NT2/D1 (cell line): Measurements from ENCODE around the gene ZBED6.

Experiments used
- SUZ12 ChIP-seq: IDR thresholded peaks from 2 replicates; pipeline ENCODE4 v1.6.1; 2011; ENCODE audit not compliant: insufficient read length, insufficient read depth; ENCODE audit errors: extremely low read depth
- YY1 ChIP-seq: IDR thresholded peaks from 2 replicates; pipeline ENCODE4 v1.6.1; 2011; ENCODE audit not compliant: insufficient read length, insufficient read depth
- ZNF274 ChIP-seq: IDR thresholded peaks from 2 replicates; pipeline ENCODE4 v1.6.1; 2011; ENCODE audit warnings: mild to moderate bottlenecking, low read depth, low read length

GRCh38 chr1:203764105-203765028 lies 31.1 kb upstream of the ZBED6 start:
- TF ChIP-seq ZNF274 = no peak
- no peak for TF ChIP-seq YY1
- no peak for TF ChIP-seq SUZ12
